ENCODE data around the gene TMEM187. TPM values are rescaled to one million over a fixed set of nuclear protein-coding genes. Genes with fewer than 3 reads are reported as not detected.
A peak's percentile ranks its signal among the peaks of the same experiment; 100 is the strongest.

Gene TMEM187
- total RNA-seq, 1 donor from 2014 or later, result 6.7 TPM

DNA sequence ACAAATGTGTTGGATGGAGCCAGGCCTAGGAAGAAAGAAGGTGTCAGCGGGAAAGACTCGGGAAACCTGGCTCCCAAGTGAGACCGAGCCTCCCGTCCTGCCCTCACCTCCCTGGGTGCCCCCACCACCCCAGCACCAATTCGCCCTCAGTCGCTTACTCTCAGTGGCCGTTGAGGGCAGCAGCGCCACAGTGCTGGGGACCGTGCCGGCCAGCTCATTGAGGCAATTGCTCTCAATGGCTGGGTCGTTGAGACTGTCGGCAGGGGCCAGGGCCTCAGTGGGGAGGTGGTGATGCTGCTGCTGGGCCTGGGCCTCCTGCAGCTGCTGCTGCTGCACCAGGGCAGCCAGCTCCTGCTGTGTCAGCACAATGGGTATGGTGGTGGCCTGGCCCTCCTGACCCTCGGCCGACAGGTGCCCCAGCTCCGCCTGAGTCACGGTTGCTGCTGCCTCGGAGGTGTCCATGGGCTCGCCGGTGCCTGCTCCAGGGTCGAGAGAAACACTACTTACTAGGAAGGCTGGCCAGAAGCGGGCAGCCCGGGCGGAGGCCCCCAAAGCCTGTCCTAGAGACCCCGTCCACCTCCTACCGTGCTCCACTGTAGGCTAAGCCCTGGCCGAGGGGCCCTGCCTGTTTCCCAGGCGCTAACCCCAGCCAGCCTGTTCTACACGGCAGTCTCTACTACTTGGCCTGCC lies 20.7 kb upstream of the TMEM187 start:
- Mint-ChIP-seq H3K27me3 (ENCODE audit: unreplicated experiment) (peaks cover 3% of the 10 kb centered on the region), H3K27ac (ENCODE audit: unreplicated experiment) (no peak overlapping the region), H3K9me3 (ENCODE audit: unreplicated experiment) (peaks cover 5% of the 10 kb centered on the region), H3K36me3 (ENCODE audit: unreplicated experiment) (no peaks in the 10 kb centered on the region), H3K4me3 (ENCODE audit: unreplicated experiment) (no peak overlapping the region), H3K4me1 (ENCODE audit: low read depth, unreplicated experiment) (peaks cover 3% of the 10 kb centered on the region)
- TF ChIP-seq, protein P1, sequence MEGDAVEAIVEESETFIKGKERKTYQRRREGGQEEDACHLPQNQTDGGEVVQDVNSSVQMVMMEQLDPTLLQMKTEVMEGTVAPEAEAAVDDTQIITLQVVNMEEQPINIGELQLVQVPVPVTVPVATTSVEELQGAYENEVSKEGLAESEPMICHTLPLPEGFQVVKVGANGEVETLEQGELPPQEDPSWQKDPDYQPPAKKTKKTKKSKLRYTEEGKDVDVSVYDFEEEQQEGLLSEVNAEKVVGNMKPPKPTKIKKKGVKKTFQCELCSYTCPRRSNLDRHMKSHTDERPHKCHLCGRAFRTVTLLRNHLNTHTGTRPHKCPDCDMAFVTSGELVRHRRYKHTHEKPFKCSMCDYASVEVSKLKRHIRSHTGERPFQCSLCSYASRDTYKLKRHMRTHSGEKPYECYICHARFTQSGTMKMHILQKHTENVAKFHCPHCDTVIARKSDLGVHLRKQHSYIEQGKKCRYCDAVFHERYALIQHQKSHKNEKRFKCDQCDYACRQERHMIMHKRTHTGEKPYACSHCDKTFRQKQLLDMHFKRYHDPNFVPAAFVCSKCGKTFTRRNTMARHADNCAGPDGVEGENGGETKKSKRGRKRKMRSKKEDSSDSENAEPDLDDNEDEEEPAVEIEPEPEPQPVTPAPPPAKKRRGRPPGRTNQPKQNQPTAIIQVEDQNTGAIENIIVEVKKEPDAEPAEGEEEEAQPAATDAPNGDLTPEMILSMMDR (IDR thresholded peaks at IDR 0.05; ENCODE audit: partially characterized antibody, unreplicated experiment), result no peak
- no peak for DNase-seq

DNA sequence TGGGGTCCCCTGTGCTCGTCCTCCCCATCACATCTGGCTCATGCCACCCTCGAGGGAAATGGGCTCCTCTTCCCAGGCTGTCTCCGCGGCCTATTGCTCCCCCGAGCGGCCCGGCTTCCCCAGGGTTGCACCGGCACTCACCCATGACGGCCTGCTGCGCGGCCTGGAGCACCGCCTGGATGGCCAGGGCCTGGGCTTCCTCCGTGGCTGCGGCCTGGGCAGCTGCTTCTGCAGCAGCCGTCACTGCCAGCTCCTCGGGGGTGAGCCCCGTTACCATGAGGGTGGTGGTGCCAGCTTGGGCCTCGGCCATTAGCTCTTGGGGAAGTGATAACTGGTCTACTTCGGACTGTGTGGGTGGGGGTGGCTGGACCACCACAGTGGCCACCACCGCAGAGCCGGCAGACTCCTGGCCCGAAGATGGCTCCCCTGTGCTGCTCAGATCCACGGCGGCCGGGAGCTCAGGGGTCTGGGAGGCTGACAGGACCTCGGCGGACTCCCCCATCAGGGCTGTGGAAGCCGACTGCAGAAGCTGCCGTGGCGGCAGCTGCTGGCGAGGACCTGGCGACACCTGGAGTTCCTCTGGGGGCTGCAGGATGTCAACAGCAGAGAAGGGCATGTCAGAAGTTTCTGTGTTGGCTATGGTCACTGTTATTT lies 20.1 kb upstream of the TMEM187 start:
- Mint-ChIP-seq H3K9me3 (ENCODE audit: unreplicated experiment) (peaks cover 5% of the 10 kb centered on the region), H3K36me3 (ENCODE audit: unreplicated experiment) (no peaks in the 10 kb centered on the region), H3K4me1 (ENCODE audit: low read depth, unreplicated experiment) (peaks cover under 1% of the 10 kb centered on the region), H3K27ac (ENCODE audit: unreplicated experiment) (peak overlapping the region; percentile 28), H3K4me3 (ENCODE audit: unreplicated experiment) (no peak overlapping the region), H3K27me3 (ENCODE audit: unreplicated experiment) (peaks cover 2% of the 10 kb centered on the region)
- TF ChIP-seq, protein P1 (IDR thresholded peaks at IDR 0.05; ENCODE audit: partially characterized antibody, unreplicated experiment), result no peak
- DNase-seq, result no peak

DNA sequence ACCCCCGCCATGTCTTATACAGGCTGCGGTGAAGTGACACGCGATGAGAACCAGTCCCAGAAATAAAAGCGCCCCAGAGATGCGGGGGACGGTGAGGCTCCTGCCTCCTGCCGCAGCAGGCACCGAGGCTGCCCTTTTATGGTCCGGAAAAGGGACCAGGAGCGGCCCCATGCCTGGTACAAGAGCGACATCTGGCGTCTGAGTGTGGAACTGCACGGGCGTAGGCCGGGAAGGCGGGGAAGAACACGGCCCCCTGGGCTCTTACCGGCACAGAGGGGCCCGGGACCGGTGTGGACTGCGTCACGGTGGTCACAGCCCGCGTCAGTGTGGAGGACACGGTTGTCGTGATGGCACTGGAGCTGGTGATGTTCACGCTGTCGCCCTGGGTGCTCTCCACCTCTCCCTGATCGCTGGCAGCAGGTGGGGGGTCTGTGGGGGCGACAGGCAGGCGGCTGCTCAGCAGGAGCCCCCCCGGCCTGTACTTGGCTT lies 19.2 kb upstream of the TMEM187 start:
- H3K27ac Mint-ChIP-seq (ENCODE audit: unreplicated experiment), result no peak overlapping the region
- no peaks in the 10 kb centered on the region for H3K27me3 Mint-ChIP-seq (ENCODE audit: unreplicated experiment)
- no peak overlapping the region for H3K4me3 Mint-ChIP-seq (ENCODE audit: unreplicated experiment)
- H3K9me3 Mint-ChIP-seq (ENCODE audit: unreplicated experiment), result peaks cover 3% of the 10 kb centered on the region
- no peaks in the 10 kb centered on the region for H3K36me3 Mint-ChIP-seq (ENCODE audit: unreplicated experiment)
- TF ChIP-seq, protein P1 (IDR thresholded peaks at IDR 0.05; ENCODE audit: partially characterized antibody, unreplicated experiment), result peak; percentile 92
- DNase-seq, result peak; percentile 81
- no peaks in the 10 kb centered on the region for H3K4me1 Mint-ChIP-seq (ENCODE audit: low read depth, unreplicated experiment)

DNA sequence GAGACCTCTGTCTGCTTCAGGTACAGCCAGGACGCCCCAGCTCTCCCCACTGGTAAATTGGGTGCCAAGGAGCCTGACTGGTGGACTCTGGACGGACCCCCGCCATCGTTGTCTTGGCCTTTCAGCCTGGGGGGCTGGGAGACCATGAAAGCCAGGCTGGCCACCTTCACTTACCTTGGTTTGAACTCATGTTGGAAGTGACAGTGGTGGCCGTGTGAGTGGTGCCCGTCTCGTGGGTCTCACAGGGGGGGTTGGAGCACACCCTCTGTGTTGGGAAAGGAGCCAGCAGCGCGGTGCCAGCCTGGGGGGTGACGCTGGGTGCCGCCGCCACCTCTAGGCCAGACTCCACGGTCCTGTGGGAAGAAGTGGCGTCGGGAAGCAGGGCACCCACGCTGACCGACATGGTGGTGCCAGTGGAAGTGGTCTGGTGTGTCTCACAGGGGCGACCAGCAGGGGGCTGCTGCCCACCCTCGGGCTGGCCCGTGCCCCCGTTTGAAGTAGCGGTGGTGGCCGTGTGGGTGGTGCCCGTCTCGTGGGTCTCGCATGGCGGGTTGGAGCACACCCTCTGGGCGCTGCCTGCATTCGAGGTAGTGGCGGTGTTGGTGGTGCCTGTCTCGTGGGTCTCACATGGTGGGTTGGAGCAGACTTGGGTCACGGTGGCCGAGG lies 18.5 kb upstream of the TMEM187 start:
- Mint-ChIP-seq H3K27me3 (ENCODE audit: unreplicated experiment) (no peaks in the 10 kb centered on the region), H3K4me1 (ENCODE audit: low read depth, unreplicated experiment) (no peaks in the 10 kb centered on the region), H3K27ac (ENCODE audit: unreplicated experiment) (no peak overlapping the region), H3K9me3 (ENCODE audit: unreplicated experiment) (peaks cover 3% of the 10 kb centered on the region), H3K36me3 (ENCODE audit: unreplicated experiment) (no peaks in the 10 kb centered on the region), H3K4me3 (ENCODE audit: unreplicated experiment) (no peak overlapping the region)
- TF ChIP-seq, protein P1 (IDR thresholded peaks at IDR 0.05; ENCODE audit: partially characterized antibody, unreplicated experiment), result no peak
- DNase-seq, result no peak

Measured in glutamatergic neuron (in vitro differentiated cells).